Endothelial cell of umbilical vein (primary cell): ENCODE data around the gene RAB8A. TPM values are rescaled to one million over a fixed set of nuclear protein-coding genes. Genes with fewer than 3 reads are reported as not detected.

Source experiments
- BruUV-seq: library from RNA; stranded (reverse); fragments of 400-500 nt; replicated peaks from 2 replicates; lab custom pipeline; 2021; lab: Mats Ljungman, UMichigan
- CTCF ChIA-PET: fragments of 300-600, 350-600 bp; sonication (Branson Sonifier 250); formaldehyde crosslinking; loops from one replicate; lab custom pipeline; 2021; ENCODE audit warnings: antibody characterized with exemption, inconsistent platforms; lab: Charles Lee
- POLR2A ChIA-PET: fragments of 300-600, 350-600 bp; sonication (Branson Sonifier 250); formaldehyde crosslinking; loops from one replicate; lab custom pipeline; 2021; ENCODE audit warnings: antibody characterized with exemption, inconsistent platforms; lab: Charles Lee
- DNase-seq: peaks from one replicate; pipeline ENCODE4 v3.0.0-alpha.2; 2011; ENCODE audit warnings: low read depth, low spot score
- FAIRE-seq: peaks from 2 replicates; lab custom pipeline; 2011; peaks lifted over from hg19 to GRCh38; lab: Jason Lieb, UNC
- H2AFZ ChIP-seq: 2 replicates; pipeline ENCODE4 v1.6.0; 2012; ENCODE audit warnings: low read depth, low read length, control low read depth, inconsistent platforms
- H3K27ac ChIP-seq: 2 replicates; pipeline ENCODE4 v1.5.1; 2011; ENCODE audit warnings: low read depth, mild to moderate bottlenecking, control low read depth, low read length, moderate library complexity; ENCODE audit not compliant: insufficient read depth
- H3K27me3 ChIP-seq, 2 experiments: 2 replicates each; pipeline versions ENCODE4 v1.6.0 to v1.6.1; 2011; ENCODE audit warnings: low read length in 2 of 2, mixed read lengths in 1 of 2; ENCODE audit not compliant: control insufficient read depth in 2 of 2, insufficient read depth in 2 of 2
- H3K36me3 ChIP-seq, 2 experiments: 2 replicates in 1 of 2; 3 replicates in 1 of 2; pipeline ENCODE4 v1.5.1; 2011; ENCODE audit warnings: low read length in 2 of 2, mild to moderate bottlenecking in 1 of 2, moderate library complexity in 1 of 2; ENCODE audit not compliant: control insufficient read depth in 2 of 2, insufficient read depth in 2 of 2; ENCODE audit errors: extremely low read depth in 1 of 2
- H3K4me1 ChIP-seq: 3 replicates; pipeline ENCODE4 v1.5.1; 2011; ENCODE audit warnings: mild to moderate bottlenecking, low read length; ENCODE audit not compliant: control insufficient read depth, insufficient read depth; ENCODE audit errors: extremely low read depth
- H3K4me2 ChIP-seq: 2 replicates; pipeline ENCODE4 v1.6.1; 2011; ENCODE audit warnings: low read length, control low read depth, mixed read lengths; ENCODE audit not compliant: insufficient read depth
- H3K4me3 ChIP-seq, 3 experiments: fragments of 200-600 bp in 1 of 3; sonication (generic), shearing (Covaris generic) in 1 of 3; replicated peaks in 1 of 3; 2 replicates each; pipeline ENCODE4 v1.5.1; 2011 to 2016; ENCODE audit warnings: control low read depth in 3 of 3, low read length in 3 of 3, mild to moderate bottlenecking in 2 of 3, inconsistent platforms in 1 of 3, low read depth in 1 of 3, moderate library complexity in 1 of 3; ENCODE audit not compliant: insufficient read depth in 1 of 3
- H3K79me2 ChIP-seq: 2 replicates; pipeline ENCODE4 v1.6.0; 2012; ENCODE audit warnings: low read length, inconsistent platforms; ENCODE audit not compliant: control insufficient read depth, insufficient read depth
- H3K9ac ChIP-seq: replicated peaks from 2 replicates; pipeline ENCODE3; 2011; ENCODE audit warnings: low read length, control low read depth; ENCODE audit not compliant: insufficient read depth; ENCODE audit errors: extremely low read depth
- H3K9me1 ChIP-seq: replicated peaks from 3 replicates; pipeline ENCODE4 v1.6.0; 2011; ENCODE audit warnings: mild to moderate bottlenecking, low read length; ENCODE audit not compliant: control insufficient read depth, insufficient read depth; ENCODE audit errors: extremely low read depth
- H3K9me3 ChIP-seq: replicated peaks from 2 replicates; pipeline ENCODE4 v1.5.1; 2012; ENCODE audit warnings: low read length, inconsistent platforms; ENCODE audit not compliant: control insufficient read depth, insufficient read depth
- H4K20me1 ChIP-seq: replicated peaks from 2 replicates; pipeline ENCODE3; 2011; ENCODE audit warnings: mild to moderate bottlenecking, low read length; ENCODE audit not compliant: control insufficient read depth, insufficient read depth; ENCODE audit errors: extremely low read depth
- EZH2 ChIP-seq: IDR thresholded peaks from 2 replicates; pipeline ENCODE4 v1.6.1; 2012; ENCODE audit warnings: borderline replicate concordance, low read depth, mild to moderate bottlenecking, moderate library complexity, low read length, inconsistent platforms; ENCODE audit not compliant: severe bottlenecking
- FOS ChIP-seq: IDR thresholded peaks from 2 replicates; pipeline ENCODE4 v1.6.1; 2011; ENCODE audit warnings: mild to moderate bottlenecking, low read length, moderate library complexity, borderline replicate concordance; ENCODE audit not compliant: insufficient read depth
- GATA2 ChIP-seq: IDR thresholded peaks from 2 replicates; pipeline ENCODE4 v1.7.0; 2011; ENCODE audit warnings: low read depth, mild to moderate bottlenecking, moderate library complexity, mixed read lengths, low read length; ENCODE audit not compliant: insufficient read length, insufficient read depth
- MYC ChIP-seq: IDR thresholded peaks from one replicate; pipeline ENCODE4 v1.6.1; 2011; ENCODE audit warnings: mild to moderate bottlenecking, low read depth, low read length
- POLR2A ChIP-seq: IDR thresholded peaks from 2 replicates; pipeline ENCODE4 v1.6.1; 2012; ENCODE audit warnings: low read depth, mild to moderate bottlenecking, control low read depth, low read length
- POLR2AphosphoS5 ChIP-seq: IDR thresholded peaks from 2 replicates; pipeline ENCODE4 v1.6.1; 2012; ENCODE audit warnings: low read depth, mild to moderate bottlenecking, control low read depth, low read length, moderate library complexity; ENCODE audit not compliant: insufficient read depth
- dilution Hi-C: fragments of 300-500 bp; cut with MboI; formaldehyde crosslinking; loops from one replicate; pipeline ENCODE4 v1.15.0; 2019; ENCODE audit warnings: low sequenced_read_pairs; ENCODE audit not compliant: extremely low pct_ligation_motif_present
- intact Hi-C: fragments of 100-400 bp; cut with micrococcal nuclease; formaldehyde crosslinking; loops from one replicate; pipeline ENCODE4 v1.10.0; 2022
- polyA plus RNA-seq, 4 experiments: library from polyadenylated mRNA; depleted of rRNA in 3 of 4; stranded (reverse) in 3 of 4; unstranded in 1 of 4; fragments of >200 nt; gene quantifications; 2 replicates each; pipeline versions ENCODE4 v1.2.1 to v1.2.3, GENCODE V29; 2011 to 2012; ENCODE audit warnings: missing spikeins in 1 of 4
- total RNA-seq: library from RNA; stranded (reverse); gene quantifications from 2 replicates; pipeline ENCODE4 v1.2.3, GENCODE V29; 2021
- TF ChIP-seq, protein P1 (sequence below), 2 donors: IDR thresholded peaks; 1 replicate in 1 of 2; 2 replicates in 1 of 2; pipeline ENCODE4 v1.5.1; 2011; ENCODE audit warnings: low read length in 2 of 2, mild to moderate bottlenecking in 2 of 2, moderate library complexity in 2 of 2, control low read depth in 1 of 2, inconsistent platforms in 1 of 2, low read depth in 1 of 2; ENCODE audit not compliant: insufficient read depth in 1 of 2; ENCODE audit errors: extremely low read depth in 1 of 2
- TF ChIP-seq, protein P2 (sequence below): IDR thresholded peaks from 2 replicates; pipeline ENCODE4 v1.6.1; 2011; ENCODE audit not compliant: insufficient read depth, insufficient read length

RAB8A gene
- total and polyA plus RNA-seq, 2 donors (not counting 3 experiments of a cell fraction or from before 2014, with no cell fraction given) = 81.5 to 107 TPM

DNA sequence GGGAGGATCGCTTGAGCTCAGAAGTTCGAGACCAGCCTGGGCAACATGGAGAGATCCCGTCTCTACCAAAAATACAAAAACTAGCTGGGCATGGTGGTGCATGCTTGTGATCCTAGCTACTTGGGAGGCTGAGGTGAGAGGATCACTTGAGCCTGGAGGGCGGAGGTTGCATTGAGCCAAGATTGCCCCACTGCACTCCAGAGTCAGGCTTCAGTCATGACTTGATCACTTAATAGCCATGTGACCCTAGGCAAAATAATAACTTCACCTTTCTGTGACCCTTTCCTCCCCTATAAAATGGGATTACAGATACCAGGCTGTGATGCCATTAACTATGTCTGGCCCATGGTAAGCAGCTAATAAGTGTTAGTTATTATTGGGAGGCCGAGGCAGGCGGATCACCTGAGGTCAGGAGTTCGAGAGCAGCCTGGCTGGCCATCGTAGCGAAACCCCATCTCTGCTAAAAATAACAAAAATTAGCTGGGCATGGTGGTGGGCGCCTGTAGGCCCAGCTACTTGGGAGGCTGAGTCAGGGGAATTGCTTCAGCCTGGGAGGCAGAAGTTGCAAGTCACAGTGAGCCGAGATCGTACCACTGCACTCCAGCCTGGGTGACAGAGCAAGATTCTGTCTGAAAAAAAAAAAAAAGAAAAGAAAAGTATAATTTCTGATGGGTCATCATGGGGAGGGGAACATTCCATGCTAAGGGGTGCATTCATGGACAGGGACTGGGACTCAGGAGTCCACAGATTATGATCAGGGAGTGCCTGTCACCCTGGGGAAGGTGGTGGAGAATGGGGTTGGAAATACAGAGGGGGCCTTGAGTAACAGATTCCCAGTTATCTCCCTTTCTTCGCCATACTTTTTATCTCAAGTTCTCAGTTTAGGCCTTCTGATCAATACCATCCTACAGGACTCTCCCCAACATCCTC lies 19.9 kb upstream of the RAB8A start:
- DNase-seq (no peak), FAIRE-seq (no peak)
- TF ChIP-seq GATA2 (no peak), POLR2A (no peak), POLR2AphosphoS5 (peak; percentile 9), EZH2 (no peak), FOS (no peak), MYC (no peak)
- TF ChIP-seq, protein P1, sequence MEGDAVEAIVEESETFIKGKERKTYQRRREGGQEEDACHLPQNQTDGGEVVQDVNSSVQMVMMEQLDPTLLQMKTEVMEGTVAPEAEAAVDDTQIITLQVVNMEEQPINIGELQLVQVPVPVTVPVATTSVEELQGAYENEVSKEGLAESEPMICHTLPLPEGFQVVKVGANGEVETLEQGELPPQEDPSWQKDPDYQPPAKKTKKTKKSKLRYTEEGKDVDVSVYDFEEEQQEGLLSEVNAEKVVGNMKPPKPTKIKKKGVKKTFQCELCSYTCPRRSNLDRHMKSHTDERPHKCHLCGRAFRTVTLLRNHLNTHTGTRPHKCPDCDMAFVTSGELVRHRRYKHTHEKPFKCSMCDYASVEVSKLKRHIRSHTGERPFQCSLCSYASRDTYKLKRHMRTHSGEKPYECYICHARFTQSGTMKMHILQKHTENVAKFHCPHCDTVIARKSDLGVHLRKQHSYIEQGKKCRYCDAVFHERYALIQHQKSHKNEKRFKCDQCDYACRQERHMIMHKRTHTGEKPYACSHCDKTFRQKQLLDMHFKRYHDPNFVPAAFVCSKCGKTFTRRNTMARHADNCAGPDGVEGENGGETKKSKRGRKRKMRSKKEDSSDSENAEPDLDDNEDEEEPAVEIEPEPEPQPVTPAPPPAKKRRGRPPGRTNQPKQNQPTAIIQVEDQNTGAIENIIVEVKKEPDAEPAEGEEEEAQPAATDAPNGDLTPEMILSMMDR (IDR thresholded peaks at IDR 0.05; ENCODE audit: extremely low read depth in 1 of 2, insufficient read depth in 1 of 2, low read depth in 1 of 2, low read length in 2 of 2) = no peak
- TF ChIP-seq, protein P2, sequence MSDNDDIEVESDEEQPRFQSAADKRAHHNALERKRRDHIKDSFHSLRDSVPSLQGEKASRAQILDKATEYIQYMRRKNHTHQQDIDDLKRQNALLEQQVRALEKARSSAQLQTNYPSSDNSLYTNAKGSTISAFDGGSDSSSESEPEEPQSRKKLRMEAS = no peak
- Histone ChIP-seq H2AFZ (no peak overlapping the region), H4K20me1 (no peaks in the 10 kb centered on the region), H3K9ac (no peak overlapping the region), H3K9me3 (no peaks in the 10 kb centered on the region), H3K27ac (no peak overlapping the region), H3K36me3 (peaks cover 44 to 57% of the 10 kb centered on the region in 2 experiments), H3K4me1 (peaks cover 23% of the 10 kb centered on the region), H3K27me3 (no peaks in the 10 kb centered on the region), H3K4me3 (no peak overlapping the region), H3K4me2 (no peak overlapping the region), H3K9me1 (no peaks in the 10 kb centered on the region), H3K79me2 (peaks cover 57% of the 10 kb centered on the region)
- intact Hi-C loops = no loop called here
- POLR2A ChIA-PET = no interaction called here
- no TSS peak for BruUV-seq
- dilution Hi-C loops = no loop called here
- CTCF ChIA-PET = interaction anchor here (2.1 kb wide), 1 partner anchor 50 kb away, joined by 9 read pairs; no protein-coding TSS in a partner anchor
